ENCODE measurements around the gene LCN15. TPM values are rescaled to one million over a fixed set of nuclear protein-coding genes. Genes with fewer than 3 reads are reported as not detected.

The LCN15 gene
- total and polyA plus RNA-seq, 2 experiments from 2014 or later = 0.76 to 0.90 TPM

DNA sequence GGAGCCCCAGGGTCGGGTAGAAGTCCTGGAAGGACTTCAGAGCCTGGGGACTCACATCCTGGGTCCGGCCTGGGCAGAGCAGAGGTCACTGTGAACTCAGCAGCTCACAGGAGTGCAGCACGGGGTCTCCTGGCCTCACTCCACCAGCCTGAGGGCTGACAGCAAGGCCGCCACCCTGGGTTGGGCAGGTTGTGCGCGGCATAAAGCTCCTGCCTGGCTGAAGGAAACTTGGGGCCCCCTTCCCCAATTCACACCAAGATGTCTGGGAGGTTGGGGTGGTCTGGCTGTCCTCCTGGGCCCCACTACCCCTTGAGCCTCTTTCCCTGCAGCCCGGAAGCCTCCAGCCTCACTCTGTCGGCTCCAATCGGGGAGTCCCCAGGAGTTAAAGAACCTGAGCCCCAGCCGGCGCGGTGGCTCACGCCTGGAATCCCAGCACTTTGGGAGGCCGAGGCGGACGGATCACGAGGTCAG is 2.1 kb downstream of the LCN15 start:
- Histone ChIP-seq H3K4me3 (no peak overlapping the region), H3K9me2 (ENCODE audit: insufficient read depth) (no peaks in the 10 kb centered on the region), H4K20me1 (replicated peaks; ENCODE audit: insufficient read depth) (no peaks in the 10 kb centered on the region), H3K4me1 (ENCODE audit: insufficient read depth) (no peaks in the 10 kb centered on the region), H2AFZ (no peak overlapping the region), H3K36me3 (ENCODE audit: insufficient read depth) (no peaks in the 10 kb centered on the region), H3K79me2 (replicated peaks; ENCODE audit: insufficient read depth) (no peaks in the 10 kb centered on the region), H3K27me3 (ENCODE audit: insufficient read depth) (no peaks in the 10 kb centered on the region), H3F3A (replicated peaks; ENCODE audit: low read depth) (0 out of 2 replicates have a peak, but pooled peaks cover 5% of the 10 kb centered on the region), H3K4me2 (peak overlapping the region; percentile 55; the same call in 1 of the 2 replicates), H3K27ac (ENCODE audit: low read depth) (no peak overlapping the region)
- H3K4me3 Mint-ChIP-seq = no peak overlapping the region
- H3K4me1 Mint-ChIP-seq = peaks cover 13% of the 10 kb centered on the region
- H3K9me3 Mint-ChIP-seq = peaks cover 8% of the 10 kb centered on the region
- peaks cover 5% of the 10 kb centered on the region for H3K27me3 Mint-ChIP-seq (ENCODE audit: insufficient read depth, low read depth, poor library complexity)
- H3K36me3 Mint-ChIP-seq (ENCODE audit: low read depth) = peaks cover 3% of the 10 kb centered on the region; the same call in 2 of the 3 replicates
- TF ChIP-seq EZH2 (IDR thresholded peaks at IDR 0.05; ENCODE audit: low read depth, unreplicated experiment) = no peak
- TF ChIP-seq, protein P1, sequence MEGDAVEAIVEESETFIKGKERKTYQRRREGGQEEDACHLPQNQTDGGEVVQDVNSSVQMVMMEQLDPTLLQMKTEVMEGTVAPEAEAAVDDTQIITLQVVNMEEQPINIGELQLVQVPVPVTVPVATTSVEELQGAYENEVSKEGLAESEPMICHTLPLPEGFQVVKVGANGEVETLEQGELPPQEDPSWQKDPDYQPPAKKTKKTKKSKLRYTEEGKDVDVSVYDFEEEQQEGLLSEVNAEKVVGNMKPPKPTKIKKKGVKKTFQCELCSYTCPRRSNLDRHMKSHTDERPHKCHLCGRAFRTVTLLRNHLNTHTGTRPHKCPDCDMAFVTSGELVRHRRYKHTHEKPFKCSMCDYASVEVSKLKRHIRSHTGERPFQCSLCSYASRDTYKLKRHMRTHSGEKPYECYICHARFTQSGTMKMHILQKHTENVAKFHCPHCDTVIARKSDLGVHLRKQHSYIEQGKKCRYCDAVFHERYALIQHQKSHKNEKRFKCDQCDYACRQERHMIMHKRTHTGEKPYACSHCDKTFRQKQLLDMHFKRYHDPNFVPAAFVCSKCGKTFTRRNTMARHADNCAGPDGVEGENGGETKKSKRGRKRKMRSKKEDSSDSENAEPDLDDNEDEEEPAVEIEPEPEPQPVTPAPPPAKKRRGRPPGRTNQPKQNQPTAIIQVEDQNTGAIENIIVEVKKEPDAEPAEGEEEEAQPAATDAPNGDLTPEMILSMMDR (conservative IDR thresholded peaks at IDR 0.05; ENCODE audit: low read depth in 2 of 2) = no peak
- ATAC-seq = no peak
- no peak overlapping the region for H3K27ac Mint-ChIP-seq
- DNase-seq (ENCODE audit: low spot score) = no peak

- Histone ChIP-seq H3K9me2 (ENCODE audit: insufficient read depth) (no peaks in the 10 kb centered on the region), H4K20me1 (replicated peaks; ENCODE audit: insufficient read depth) (no peaks in the 10 kb centered on the region), H3K36me3 (ENCODE audit: insufficient read depth) (no peaks in the 10 kb centered on the region), H3F3A (replicated peaks; ENCODE audit: low read depth) (0 out of 2 replicates have a peak, but pooled peaks cover 5% of the 10 kb centered on the region), H3K4me2 (no peak overlapping the region), H3K4me1 (ENCODE audit: insufficient read depth) (no peaks in the 10 kb centered on the region), H3K27me3 (ENCODE audit: insufficient read depth) (no peaks in the 10 kb centered on the region), H3K79me2 (replicated peaks; ENCODE audit: insufficient read depth) (no peaks in the 10 kb centered on the region), H3K27ac (ENCODE audit: low read depth) (no peak overlapping the region), H3K4me3 (no peak overlapping the region), H2AFZ (no peak overlapping the region)
- ATAC-seq (no peak), DNase-seq (ENCODE audit: low spot score) (no peak)
- H3K4me1 Mint-ChIP-seq = peaks cover 13% of the 10 kb centered on the region
- H3K9me3 Mint-ChIP-seq = peaks cover 1% of the 10 kb centered on the region
- no peak overlapping the region for H3K4me3 Mint-ChIP-seq
- no peak overlapping the region for H3K27ac Mint-ChIP-seq
- peaks cover 5% of the 10 kb centered on the region for H3K27me3 Mint-ChIP-seq (ENCODE audit: insufficient read depth, low read depth, poor library complexity)
- no peaks in the 10 kb centered on the region for H3K36me3 Mint-ChIP-seq (ENCODE audit: low read depth)
- TF ChIP-seq, protein P2, sequence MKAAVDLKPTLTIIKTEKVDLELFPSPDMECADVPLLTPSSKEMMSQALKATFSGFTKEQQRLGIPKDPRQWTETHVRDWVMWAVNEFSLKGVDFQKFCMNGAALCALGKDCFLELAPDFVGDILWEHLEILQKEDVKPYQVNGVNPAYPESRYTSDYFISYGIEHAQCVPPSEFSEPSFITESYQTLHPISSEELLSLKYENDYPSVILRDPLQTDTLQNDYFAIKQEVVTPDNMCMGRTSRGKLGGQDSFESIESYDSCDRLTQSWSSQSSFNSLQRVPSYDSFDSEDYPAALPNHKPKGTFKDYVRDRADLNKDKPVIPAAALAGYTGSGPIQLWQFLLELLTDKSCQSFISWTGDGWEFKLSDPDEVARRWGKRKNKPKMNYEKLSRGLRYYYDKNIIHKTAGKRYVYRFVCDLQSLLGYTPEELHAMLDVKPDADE (IDR thresholded peaks at IDR 0.05) = no peak
- TF ChIP-seq JUNB (IDR thresholded peaks at IDR 0.05; ENCODE audit: unreplicated experiment) (no peak), POLR2AphosphoS5 (IDR thresholded peaks at IDR 0.05; ENCODE audit: low read depth) (no peak), STAT1 (IDR thresholded peaks at IDR 0.05; ENCODE audit: unreplicated experiment) (no peak), EZH2 (IDR thresholded peaks at IDR 0.05; ENCODE audit: low read depth, unreplicated experiment) (no peak), CREB1 (CRISPR knock-in tag; IDR thresholded peaks at IDR 0.05; ENCODE audit: low read depth) (no peak), ZNF331 (CRISPR knock-in tag; IDR thresholded peaks at IDR 0.05; ENCODE audit: low read depth) (no peak), EZH2phosphoT487 (IDR thresholded peaks at IDR 0.05; ENCODE audit: unreplicated experiment) (no peak)
- TF ChIP-seq, protein P1 (conservative IDR thresholded peaks at IDR 0.05; ENCODE audit: low read depth in 2 of 2) = no peak
- TF ChIP-seq, protein P3, sequence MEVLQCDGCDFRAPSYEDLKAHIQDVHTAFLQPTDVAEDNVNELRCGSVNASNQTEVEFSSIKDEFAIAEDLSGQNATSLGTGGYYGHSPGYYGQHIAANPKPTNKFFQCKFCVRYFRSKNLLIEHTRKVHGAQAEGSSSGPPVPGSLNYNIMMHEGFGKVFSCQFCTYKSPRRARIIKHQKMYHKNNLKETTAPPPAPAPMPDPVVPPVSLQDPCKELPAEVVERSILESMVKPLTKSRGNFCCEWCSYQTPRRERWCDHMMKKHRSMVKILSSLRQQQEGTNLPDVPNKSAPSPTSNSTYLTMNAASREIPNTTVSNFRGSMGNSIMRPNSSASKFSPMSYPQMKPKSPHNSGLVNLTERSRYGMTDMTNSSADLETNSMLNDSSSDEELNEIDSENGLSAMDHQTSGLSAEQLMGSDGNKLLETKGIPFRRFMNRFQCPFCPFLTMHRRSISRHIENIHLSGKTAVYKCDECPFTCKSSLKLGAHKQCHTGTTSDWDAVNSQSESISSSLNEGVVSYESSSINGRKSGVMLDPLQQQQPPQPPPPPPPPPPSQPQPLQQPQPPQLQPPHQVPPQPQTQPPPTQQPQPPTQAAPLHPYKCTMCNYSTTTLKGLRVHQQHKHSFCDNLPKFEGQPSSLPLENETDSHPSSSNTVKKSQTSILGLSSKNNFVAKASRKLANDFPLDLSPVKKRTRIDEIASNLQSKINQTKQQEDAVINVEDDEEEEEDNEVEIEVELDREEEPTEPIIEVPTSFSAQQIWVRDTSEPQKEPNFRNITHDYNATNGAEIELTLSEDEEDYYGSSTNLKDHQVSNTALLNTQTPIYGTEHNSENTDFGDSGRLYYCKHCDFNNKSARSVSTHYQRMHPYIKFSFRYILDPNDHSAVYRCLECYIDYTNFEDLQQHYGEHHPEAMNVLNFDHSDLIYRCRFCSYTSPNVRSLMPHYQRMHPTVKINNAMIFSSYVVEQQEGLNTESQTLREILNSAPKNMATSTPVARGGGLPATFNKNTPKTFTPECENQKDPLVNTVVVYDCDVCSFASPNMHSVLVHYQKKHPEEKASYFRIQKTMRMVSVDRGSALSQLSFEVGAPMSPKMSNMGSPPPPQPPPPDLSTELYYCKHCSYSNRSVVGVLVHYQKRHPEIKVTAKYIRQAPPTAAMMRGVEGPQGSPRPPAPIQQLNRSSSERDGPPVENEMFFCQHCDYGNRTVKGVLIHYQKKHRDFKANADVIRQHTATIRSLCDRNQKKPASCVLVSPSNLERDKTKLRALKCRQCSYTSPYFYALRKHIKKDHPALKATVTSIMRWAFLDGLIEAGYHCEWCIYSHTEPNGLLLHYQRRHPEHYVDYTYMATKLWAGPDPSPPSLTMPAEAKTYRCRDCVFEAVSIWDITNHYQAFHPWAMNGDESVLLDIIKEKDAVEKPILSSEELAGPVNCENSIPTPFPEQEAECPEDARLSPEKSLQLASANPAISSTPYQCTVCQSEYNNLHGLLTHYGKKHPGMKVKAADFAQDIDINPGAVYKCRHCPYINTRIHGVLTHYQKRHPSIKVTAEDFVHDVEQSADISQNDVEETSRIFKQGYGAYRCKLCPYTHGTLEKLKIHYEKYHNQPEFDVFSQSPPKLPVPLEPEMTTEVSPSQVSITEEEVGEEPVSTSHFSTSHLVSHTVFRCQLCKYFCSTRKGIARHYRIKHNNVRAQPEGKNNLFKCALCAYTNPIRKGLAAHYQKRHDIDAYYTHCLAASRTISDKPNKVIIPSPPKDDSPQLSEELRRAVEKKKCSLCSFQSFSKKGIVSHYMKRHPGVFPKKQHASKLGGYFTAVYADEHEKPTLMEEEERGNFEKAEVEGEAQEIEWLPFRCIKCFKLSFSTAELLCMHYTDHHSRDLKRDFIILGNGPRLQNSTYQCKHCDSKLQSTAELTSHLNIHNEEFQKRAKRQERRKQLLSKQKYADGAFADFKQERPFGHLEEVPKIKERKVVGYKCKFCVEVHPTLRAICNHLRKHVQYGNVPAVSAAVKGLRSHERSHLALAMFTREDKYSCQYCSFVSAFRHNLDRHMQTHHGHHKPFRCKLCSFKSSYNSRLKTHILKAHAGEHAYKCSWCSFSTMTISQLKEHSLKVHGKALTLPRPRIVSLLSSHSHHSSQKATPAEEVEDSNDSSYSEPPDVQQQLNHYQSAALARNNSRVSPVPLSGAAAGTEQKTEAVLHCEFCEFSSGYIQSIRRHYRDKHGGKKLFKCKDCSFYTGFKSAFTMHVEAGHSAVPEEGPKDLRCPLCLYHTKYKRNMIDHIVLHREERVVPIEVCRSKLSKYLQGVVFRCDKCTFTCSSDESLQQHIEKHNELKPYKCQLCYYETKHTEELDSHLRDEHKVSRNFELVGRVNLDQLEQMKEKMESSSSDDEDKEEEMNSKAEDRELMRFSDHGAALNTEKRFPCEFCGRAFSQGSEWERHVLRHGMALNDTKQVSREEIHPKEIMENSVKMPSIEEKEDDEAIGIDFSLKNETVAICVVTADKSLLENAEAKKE (CRISPR knock-in tag; IDR thresholded peaks at IDR 0.05) = no peak
These were observed 2.8 kb downstream of the LCN15 start for GRCh38 chr9:136761545-136761981.
